Measurements from ENCODE around the gene COL2A1.

- TF ChIP-seq CTCF (IDR thresholded peaks at IDR 0.05) (no peak), POLR2AphosphoS5 (IDR thresholded peaks at IDR 0.05; ENCODE audit: low read depth, low read length) (no peak), REST (IDR thresholded peaks at IDR 0.05; ENCODE audit: insufficient read depth in 1 of 2, low read depth in 2 of 2, low read length in 1 of 2) (no peak)
Measured at GRCh38 chr12:48026060-48026827, 22.0 kb upstream of the COL2A1 start.
